Measurements from ENCODE around the gene FLNB.

DNA sequence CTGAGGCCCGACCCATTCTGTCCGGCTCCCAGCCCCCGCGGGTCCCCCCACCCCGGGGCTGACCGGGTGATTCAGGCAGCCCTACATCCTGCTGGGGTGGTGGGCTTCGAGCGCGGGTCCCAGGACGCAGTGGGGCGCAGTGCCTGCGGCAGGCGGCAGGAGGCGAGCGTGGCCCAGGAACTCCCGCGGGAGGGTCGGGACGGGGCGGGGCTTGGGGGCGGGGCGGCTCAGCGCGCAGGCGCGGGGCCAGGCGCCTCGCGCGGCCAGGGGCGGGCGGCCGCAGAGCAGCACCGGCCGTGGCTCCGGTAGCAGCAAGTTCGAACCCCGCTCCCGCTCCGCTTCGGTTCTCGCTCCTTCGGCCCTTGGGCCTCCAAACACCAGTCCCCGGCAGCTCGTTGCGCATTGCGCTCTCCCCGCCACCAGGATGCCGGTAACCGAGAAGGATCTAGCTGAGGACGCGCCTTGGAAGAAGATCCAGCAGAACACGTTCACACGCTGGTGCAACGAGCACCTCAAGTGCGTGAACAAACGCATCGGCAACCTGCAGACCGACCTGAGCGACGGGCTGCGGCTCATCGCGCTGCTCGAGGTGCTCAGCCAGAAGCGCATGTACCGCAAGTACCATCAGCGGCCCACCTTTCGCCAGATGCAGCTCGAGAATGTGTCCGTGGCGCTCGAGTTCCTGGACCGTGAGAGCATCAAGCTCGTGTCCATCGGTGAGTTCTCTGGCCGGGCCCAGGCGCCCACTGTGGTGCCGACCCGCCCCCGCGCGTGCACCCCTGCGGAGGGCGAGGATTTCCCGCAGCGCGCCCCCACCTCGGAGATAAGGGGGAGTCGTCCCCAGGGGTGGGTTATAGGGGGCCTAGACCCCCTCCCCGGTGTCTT lies at the start of gene FLNB:
- peak; percentile 52; the same call in 1 of the 2 replicates for TF ChIP-seq POLR2AphosphoS5 (IDR thresholded peaks at IDR 0.05; ENCODE audit: low read depth, low read length)
- TF ChIP-seq SPI1 (IDR thresholded peaks at IDR 0.05; ENCODE audit: low read depth, low read length) = no peak
- TF ChIP-seq POLR2A (IDR thresholded peaks at IDR 0.05; ENCODE audit: low read depth, low read length) = peak; percentile 57; the same call in 1 of the 2 replicates
- peak; percentile 74; the same call in 1 of the 2 replicates for TF ChIP-seq TAF1 (IDR thresholded peaks at IDR 0.05; ENCODE audit: low read depth, low read length)

Data from GM12891 (cell line).